HUES6 (cell line): ENCODE data around the gene OR5A2.
A peak's percentile ranks its signal among the peaks of the same experiment; 100 is the strongest.
"Not testable (repeated sequence)": the region's sequence is repeated elsewhere in the genome, so short reads cannot be mapped to it uniquely, and the experiment has no call there.

Source experiments
- H3K27ac ChIP-seq: 2 replicates; pipeline ENCODE4 v1.7.0; 2013; ENCODE audit warnings: low read depth, mild to moderate bottlenecking, low read length, inconsistent platforms
- H3K27me3 ChIP-seq: 2 replicates; pipeline ENCODE4 v1.6.1; 2013; ENCODE audit warnings: low read length; ENCODE audit not compliant: control insufficient read depth, insufficient read depth
- H3K36me3 ChIP-seq: 2 replicates; pipeline ENCODE4 v1.6.1; 2013; ENCODE audit warnings: low read length; ENCODE audit not compliant: control insufficient read depth, insufficient read depth
- H3K4me1 ChIP-seq: 2 replicates; pipeline ENCODE4 v1.6.1; 2013; ENCODE audit warnings: low read length; ENCODE audit not compliant: control insufficient read depth, insufficient read depth
- H3K4me3 ChIP-seq: 2 replicates; pipeline ENCODE4 v1.5.1; 2013; ENCODE audit warnings: low read depth, low read length
- H3K9ac ChIP-seq: one replicate; pipeline ENCODE4 v1.6.1; 2013; ENCODE audit warnings: mild to moderate bottlenecking, low read length
- H3K9me3 ChIP-seq: 2 replicates; pipeline ENCODE4 v1.6.1; 2013; ENCODE audit warnings: low read depth, low read length; ENCODE audit not compliant: control insufficient read depth, insufficient read depth

Gene OR5A2, protein sequence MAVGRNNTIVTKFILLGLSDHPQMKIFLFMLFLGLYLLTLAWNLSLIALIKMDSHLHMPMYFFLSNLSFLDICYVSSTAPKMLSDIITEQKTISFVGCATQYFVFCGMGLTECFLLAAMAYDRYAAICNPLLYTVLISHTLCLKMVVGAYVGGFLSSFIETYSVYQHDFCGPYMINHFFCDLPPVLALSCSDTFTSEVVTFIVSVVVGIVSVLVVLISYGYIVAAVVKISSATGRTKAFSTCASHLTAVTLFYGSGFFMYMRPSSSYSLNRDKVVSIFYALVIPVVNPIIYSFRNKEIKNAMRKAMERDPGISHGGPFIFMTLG

DNA sequence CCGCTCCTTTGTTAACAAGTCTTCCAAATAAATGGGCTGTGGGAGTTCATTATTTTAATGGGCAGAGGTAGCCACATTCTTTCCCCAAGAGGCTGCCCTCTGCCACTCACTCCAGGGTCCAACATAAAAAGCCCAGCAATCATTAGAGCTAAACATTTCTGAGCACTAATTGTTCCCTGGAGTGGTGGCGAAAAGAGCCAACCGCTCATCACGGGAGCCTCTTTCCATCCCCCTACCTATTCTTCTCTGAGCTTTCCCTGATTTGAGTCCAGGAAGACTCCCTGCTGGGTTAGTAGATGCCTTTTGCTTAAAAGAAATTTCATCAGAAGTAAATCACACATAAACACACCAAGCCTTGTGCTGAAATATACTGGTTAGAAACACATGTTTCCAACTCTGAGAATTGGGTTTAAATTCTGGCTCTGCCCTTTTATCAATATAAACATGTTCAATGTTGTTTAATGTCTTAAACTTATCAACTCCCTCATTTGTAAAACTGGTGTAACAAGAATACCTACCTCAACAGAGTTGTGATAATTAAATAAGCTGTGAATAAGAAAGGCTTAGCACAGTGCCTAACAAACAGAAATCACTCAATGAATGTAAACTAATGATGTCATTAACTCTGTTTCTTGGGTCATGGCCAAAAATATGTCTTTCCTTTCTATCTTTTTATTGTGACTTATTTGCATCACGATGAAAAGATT is at the start of gene OR5A2:
Gene OR5A2, minus strand, starts transcription at position 53 of the 707 bp plus-strand sequence. CDS start 3,460 bp downstream, outside the sequence.
- peak within 1 kb of the TSS; percentile 71 for H3K27ac ChIP-seq
- peak within 1 kb of the TSS; percentile 41 for H3K4me3 ChIP-seq
- H3K9ac ChIP-seq: no peak within 1 kb of the TSS

DNA sequence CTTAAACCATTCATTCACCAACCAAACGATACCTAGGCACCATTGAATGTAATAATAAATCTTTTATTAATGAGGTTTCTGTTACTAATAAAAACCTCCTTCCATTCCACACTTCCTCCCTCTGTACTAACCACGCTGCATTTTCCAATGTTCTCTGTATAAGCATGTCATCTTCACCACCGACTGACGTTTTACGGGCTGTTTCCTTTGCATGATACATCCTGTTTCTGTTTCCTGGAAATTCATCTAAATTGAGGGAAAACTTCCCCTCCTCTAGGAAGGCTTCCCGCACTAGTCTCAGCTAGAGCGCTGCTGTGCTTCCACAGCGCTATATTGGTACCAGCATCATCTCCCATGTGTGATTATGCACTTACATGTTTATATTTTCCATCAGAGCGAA is 49.0 kb upstream of the OR5A2 start:
- Histone ChIP-seq H3K27me3 (no peaks in the 10 kb centered on the region), H3K4me1 (no peaks in the 10 kb centered on the region), H3K9me3 (no peaks in the 10 kb centered on the region), H3K36me3 (no peaks in the 10 kb centered on the region), H3K4me3 (no peak overlapping the region), H3K27ac (no peak overlapping the region), H3K9ac (no peak overlapping the region)

More for the DNA sequence above, at the start of gene OR5A2:
- Histone ChIP-seq H3K9me3 (no peaks in the 10 kb centered on the region), H3K27me3 (no peaks in the 10 kb centered on the region), H3K36me3 (no peaks in the 10 kb centered on the region), H3K4me1 (peaks cover 18% of the 10 kb centered on the region)

DNA sequence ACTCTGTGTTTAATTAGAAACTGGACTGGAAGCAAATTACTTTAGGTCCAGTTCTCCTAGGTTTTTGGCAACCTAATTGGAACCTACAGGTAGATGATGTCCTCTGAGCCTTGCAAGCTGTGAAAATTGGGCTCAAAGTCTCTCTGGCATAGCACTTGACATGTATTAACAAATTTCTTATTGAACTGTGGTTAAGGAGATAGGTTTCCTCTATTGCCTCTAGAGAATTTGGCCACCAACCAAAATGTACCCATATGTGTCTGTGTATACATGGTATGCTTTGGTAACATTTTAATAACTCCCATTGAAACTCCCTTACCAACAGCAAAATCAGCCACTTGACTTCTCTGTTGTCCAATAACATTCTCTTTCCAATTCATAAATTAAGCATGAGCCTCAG is 46.8 kb upstream of the OR5A2 start, which contains the start of gene OR4D10:
Gene OR4D10, plus strand, starts transcription at position 301 of the 400 bp plus-strand sequence. CDS start 4,115 bp downstream, outside the sequence.
- Histone ChIP-seq H3K4me1 (no peaks in the 10 kb centered on the region), H3K9ac (no peak within 1 kb of the TSS), H3K9me3 (no peaks in the 10 kb centered on the region), H3K36me3 (no peaks in the 10 kb centered on the region), H3K27ac (no peak within 1 kb of the TSS), H3K27me3 (no peaks in the 10 kb centered on the region), H3K4me3 (no peak within 1 kb of the TSS)

DNA sequence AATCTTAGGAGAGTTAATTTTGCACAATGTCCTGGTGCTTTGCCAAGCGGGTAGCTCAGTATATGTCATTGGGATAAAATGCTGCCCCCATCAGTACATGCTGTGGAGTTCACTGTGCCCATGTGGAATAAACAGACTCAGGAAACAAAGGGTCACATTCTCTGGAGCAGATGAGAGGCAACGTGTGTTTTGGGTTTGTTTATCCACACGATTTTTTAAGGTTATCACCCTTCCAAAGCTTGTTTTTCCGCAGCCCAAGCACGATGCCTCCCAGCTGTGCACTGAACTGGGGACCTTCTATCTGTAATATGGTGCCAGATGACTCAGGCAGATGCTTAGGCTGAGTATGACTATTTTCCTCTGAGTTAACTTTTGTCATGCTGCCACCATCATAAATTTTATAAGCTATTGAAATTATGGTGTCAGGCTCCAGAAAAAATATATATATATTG is 37.0 kb upstream of the OR5A2 start:
- no peak overlapping the region for H3K4me3 ChIP-seq

DNA sequence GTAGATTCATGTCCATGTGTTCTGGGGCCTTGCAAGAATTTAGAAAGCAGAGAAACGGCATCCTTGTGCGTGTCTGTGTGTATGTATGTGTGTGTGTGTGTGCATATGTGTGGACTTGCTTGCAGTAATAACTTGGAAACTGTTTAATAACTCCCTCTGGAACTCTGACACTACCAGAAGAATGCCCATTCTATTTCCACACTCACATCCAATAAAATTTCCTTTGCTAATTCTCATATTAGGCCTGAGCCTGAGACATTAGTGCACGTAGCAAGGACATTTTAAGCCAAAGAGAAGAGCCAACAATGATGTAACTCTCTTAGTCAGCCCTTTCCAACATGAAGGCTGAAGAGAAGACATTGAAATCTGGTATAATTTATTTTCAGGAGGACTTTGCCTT is 33.7 kb upstream of the OR5A2 start:
- Histone ChIP-seq H3K4me3 (no peak overlapping the region), H3K4me1 (no peaks in the 10 kb centered on the region), H3K36me3 (no peaks in the 10 kb centered on the region), H3K9me3 (no peaks in the 10 kb centered on the region), H3K27ac (no peak overlapping the region), H3K27me3 (no peaks in the 10 kb centered on the region), H3K9ac (no peak overlapping the region)

More for the DNA sequence above, 37.0 kb upstream of the OR5A2 start:
- no peak overlapping the region for H3K27ac ChIP-seq
- no peaks in the 10 kb centered on the region for H3K36me3 ChIP-seq
- no peaks in the 10 kb centered on the region for H3K27me3 ChIP-seq
- no peaks in the 10 kb centered on the region for H3K4me1 ChIP-seq
- H3K9ac ChIP-seq: no peak overlapping the region
- no peaks in the 10 kb centered on the region for H3K9me3 ChIP-seq

DNA sequence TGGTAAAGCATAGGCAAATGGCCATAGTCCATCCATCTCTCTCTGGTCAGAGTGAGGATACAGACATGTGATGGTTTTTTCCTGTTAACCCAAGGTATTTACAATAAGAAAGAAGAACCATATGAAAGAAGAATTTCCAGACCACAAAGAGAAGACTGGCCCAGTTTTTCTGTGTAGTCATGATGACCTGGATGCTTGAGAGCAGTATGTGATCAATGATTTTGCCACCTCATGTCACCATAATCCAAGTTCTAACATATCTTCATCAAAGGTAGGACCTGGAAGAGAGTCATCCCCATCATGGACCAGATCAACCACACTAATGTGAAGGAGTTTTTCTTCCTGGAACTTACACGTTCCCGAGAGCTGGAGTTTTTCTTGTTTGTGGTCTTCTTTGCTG is 30.4 kb upstream of the OR5A2 start, which contains the start of gene OR4D6:
Gene OR4D6, plus strand, starts transcription at position 301 of the 400 bp plus-strand sequence. Its CDS starts 0 bp downstream, at position 301.
- H3K4me1 ChIP-seq: no peaks in the 10 kb centered on the region

DNA sequence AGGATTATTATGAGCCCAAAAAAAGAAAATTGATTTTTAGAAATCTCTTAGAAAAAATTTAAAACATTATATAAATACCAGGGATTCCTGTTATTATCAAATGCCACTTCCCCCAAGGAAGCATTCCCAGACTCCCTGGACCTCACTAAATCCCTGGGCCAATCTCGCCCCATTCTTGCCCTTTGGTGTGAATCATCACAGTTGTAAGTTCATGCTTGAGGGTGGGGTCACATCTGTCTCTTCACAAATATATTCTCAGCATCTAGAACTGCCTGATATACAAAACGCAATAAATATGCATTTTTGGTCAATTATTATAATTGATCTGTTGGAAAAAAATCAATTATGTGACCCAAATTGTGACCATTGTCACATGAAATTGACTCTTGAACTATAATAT is 22.3 kb upstream of the OR5A2 start:
- Histone ChIP-seq H3K4me3 (no peak overlapping the region), H3K27me3 (no peaks in the 10 kb centered on the region), H3K36me3 (no peaks in the 10 kb centered on the region), H3K9ac (no peak overlapping the region), H3K9me3 (0 out of 2 replicates have a peak, but pooled peaks cover 3% of the 10 kb centered on the region), H3K27ac (no peak overlapping the region), H3K4me1 (no peaks in the 10 kb centered on the region)

More for the DNA sequence above, 30.4 kb upstream of the OR5A2 start, which contains the start of gene OR4D6:
- H3K36me3 ChIP-seq: no peaks in the 10 kb centered on the region
- no peak within 1 kb of the TSS for H3K9ac ChIP-seq
- no peak within 1 kb of the TSS for H3K4me3 ChIP-seq
- H3K27ac ChIP-seq: no peak within 1 kb of the TSS
- H3K9me3 ChIP-seq: no peaks in the 10 kb centered on the region
- no peaks in the 10 kb centered on the region for H3K27me3 ChIP-seq

DNA sequence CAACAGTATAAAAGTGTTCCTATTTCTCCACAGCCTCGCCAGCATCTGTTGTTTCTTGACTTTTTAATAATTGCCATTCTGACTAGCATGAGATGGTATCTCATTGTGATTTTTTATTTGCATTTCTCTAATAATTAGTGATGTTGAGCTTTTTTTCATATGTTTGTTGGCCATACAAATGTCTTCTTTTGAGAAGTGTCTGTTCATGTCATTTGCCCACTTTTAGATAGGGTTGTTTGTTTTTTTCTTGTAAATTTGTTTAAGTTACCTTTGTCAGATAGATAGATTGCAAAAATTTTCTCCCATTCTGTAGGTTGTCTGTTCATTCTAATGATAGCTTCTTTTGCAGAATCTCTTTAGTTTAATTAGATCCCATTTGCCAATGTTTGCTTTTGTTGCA is 19.4 kb upstream of the OR5A2 start:
- H3K9me3 ChIP-seq, H3K4me3 ChIP-seq, H3K27ac ChIP-seq, H3K9ac ChIP-seq, H3K36me3 ChIP-seq, H3K4me1 ChIP-seq, H3K27me3 ChIP-seq: not testable (repeated sequence)

DNA sequence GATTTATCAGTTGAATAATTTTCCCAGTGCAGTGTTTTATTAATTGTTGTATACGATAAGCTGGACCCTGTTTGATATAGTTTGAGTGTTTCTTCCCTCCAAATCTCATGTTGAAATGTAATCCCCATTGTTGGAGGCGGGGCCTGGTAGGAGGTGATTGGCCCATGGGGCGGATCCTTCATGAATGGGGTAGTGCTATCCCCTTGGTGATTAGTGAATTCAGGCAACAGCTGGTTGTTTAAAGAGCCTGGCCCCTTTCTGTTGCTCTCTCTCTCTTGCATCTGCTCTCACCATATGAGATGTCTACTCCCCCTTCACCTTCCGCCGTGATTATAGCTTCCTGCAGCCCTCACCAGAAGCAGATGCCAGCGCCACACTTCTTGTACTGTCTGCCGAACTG is 11.6 kb upstream of the OR5A2 start:
- H3K27me3 ChIP-seq: no peaks in the 10 kb centered on the region
- H3K9me3 ChIP-seq: no peaks in the 10 kb centered on the region

DNA sequence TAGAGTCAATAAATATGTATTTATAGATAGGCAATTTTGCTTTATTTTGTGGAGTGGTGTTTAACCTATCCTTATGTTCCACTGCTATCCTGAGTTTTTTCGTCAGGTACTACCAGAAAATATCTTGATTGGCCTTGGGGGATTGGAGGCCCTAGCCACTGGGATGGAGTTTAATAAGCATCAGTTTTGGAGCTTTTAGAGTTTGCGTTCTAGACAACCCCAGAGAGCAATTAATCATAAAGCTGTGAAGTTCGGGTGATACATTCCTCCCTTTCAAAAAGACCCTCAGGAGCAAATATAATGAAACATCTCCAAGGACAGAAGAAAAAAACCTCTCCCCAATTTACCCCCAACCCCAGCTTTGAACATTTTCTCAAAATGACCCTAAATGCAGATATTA is 10.0 kb upstream of the OR5A2 start, which contains the start of gene OR5A1:
Gene OR5A1, plus strand, starts transcription at position 301 of the 400 bp plus-strand sequence. CDS start 6,700 bp downstream, outside the sequence.
- no peaks in the 10 kb centered on the region for H3K36me3 ChIP-seq
- no peaks in the 10 kb centered on the region for H3K9me3 ChIP-seq
- H3K27ac ChIP-seq: no peak within 1 kb of the TSS
- H3K27me3 ChIP-seq: no peaks in the 10 kb centered on the region
- no peak within 1 kb of the TSS for H3K9ac ChIP-seq
- no peak within 1 kb of the TSS for H3K4me3 ChIP-seq
- no peaks in the 10 kb centered on the region for H3K4me1 ChIP-seq

More for the DNA sequence above, 11.6 kb upstream of the OR5A2 start:
- no peak overlapping the region for H3K9ac ChIP-seq
- no peak overlapping the region for H3K4me3 ChIP-seq
- no peak overlapping the region for H3K27ac ChIP-seq
- H3K4me1 ChIP-seq: no peaks in the 10 kb centered on the region
- no peaks in the 10 kb centered on the region for H3K36me3 ChIP-seq
